ENCODE results near the gene TRAF4.
"Not testable (repeated sequence)": the region's sequence is repeated elsewhere in the genome, so short reads cannot be mapped to it uniquely, and the experiment has no call there.

Gene TRAF4

GRCh38 chr17:28734712-28735241 is 9.0 kb upstream of the TRAF4 start:
- no peak for DNase-seq

DNA sequence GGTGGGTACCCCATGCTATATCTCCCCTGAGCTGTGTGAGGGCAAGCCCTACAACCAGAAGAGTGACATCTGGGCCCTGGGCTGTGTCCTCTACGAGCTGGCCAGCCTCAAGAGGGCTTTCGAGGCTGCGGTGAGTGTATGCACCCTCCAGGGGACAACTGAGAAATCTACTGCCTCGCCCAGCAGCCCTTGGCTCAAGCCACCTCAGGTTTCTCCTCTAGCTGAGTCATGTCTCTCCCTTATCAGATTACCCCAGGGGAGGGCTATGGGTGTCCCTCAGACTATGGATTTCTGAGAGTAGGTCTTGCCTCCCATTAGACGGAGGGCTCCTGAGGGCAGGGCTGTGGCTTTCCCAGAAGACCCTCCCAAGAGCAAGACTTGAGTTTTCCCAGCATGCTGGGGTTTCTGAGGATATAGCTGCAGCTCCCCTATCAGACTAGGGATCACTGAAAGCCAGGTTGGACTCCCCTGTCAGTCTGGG is 8.5 kb upstream of the TRAF4 start:
- no peak for DNase-seq

DNA sequence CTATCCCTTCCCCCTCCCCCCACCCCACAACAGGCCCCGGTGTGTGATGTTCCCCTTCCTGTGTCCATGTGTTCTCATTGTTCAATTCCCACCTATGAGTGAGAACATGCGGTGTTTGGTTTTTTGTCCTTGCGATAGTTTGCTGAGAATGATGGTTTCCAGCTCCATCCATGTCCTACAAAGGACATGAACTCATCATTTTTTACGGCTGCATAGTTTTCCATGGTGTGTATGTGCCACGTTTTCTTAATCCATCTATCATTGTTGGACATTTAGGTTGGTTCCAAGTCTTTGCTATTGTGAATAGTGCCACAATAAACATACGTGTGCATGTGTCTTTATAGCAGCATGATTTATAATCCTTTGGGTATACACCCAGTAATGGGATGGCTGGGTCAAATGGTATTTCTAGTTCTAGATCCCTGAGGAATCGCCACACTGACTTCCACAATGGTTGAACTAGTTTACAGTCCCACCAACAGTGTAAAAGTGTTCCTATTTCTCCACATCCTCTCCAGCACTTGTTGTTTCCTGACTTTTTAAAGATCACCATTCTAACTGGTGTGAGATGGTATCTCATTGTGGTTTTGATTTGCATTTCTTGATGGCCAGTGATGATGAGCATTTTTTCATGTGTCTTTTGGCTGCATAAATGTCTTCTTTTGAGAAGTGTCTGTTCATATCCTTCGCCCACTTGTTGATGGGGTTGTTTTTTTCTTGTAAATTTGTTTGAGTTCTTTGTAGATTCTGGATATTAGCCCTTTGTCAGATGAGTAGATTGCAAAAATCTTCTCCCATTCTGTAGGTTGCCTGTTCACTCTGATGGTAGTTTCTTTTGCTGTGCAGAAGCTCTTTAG is 7.7 kb upstream of the TRAF4 start:
- DNase-seq = not testable (repeated sequence)

DNA sequence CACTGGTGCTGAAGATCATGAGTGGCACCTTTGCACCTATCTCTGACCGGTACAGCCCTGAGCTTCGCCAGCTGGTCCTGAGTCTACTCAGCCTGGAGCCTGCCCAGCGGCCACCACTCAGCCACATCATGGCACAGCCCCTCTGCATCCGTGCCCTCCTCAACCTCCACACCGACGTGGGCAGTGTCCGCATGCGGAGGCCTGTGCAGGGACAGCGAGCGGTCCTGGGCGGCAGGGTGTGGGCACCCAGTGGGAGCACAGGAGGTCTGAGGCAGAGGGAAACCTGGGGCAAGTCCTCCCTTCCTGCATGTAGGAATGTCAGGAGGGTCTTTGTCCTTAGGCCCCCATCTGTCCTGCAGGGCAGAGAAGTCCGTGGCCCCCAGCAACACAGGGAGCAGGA is 6.5 kb upstream of the TRAF4 start:
- DNase-seq = no peak

DNA sequence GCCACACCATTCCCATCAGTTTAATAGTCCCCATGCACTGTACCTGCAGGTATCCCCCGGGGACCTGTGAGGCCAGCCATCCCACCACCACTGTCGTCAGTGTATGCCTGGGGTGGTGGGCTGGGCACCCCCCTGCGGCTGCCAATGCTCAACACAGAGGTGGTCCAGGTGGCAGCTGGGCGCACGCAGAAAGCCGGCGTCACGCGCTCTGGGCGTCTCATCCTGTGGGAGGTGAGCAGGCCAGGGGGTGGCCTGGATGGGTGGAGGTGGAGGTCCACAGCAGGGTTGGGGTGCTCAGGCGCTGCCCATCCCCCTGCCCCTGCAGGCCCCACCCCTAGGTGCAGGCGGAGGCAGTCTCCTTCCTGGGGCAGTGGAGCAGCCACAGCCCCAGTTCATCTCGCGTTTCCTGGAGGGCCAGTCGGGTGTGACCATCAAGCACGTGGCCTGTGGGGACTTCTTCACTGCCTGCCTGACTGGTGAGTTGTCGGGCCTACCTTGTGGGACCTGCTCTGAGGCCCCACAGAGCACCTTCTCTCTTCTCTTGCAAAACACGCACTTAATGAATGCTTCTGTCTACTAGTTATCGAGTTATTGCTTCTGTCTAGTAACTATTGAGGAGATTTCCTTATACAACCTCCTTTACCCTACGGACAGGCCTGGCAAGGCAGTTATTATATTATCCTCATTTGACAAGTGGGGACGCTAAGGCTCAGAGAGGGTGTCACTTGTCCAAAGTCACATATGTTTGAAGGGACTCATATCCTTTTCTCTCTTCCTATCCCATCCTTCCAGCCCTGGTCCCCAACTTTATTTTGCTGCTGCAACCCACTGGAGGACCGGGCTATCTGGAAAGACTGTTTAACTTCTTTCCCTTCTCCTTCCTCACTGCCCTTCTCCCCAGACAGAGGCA is 5.8 kb upstream of the TRAF4 start:
- no peak for DNase-seq

DNA sequence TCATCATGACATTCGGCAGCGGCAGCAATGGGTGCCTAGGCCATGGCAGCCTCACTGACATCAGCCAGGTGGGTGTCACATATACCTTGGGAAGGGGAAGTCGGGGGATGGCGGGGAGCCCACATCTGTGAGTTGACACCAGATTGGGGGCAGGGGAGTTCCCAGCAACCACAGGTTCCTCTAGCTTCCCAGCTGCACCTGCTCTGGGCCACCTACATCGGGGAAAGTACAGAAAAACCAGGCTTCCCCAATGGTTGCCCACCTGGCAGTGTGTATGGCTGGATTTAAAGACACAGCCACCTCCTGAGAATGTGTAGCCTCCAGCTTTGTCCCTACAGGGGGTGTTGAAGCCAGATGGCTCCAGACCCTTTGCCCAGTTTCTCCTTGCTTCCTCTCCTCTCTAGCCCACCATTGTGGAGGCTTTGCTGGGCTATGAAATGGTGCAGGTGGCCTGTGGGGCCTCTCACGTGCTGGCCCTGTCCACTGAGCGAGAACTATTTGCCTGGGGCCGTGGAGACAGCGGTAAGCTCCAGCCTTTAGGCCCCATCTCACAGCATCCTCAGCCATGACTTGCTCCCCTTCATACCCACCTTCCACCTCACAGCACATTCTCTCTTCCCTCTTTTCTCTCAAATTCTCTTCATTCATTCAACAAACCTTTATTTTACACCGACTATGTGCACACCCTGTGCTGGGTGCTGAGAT is 5.0 kb upstream of the TRAF4 start:
- DNase-seq = no peak

DNA sequence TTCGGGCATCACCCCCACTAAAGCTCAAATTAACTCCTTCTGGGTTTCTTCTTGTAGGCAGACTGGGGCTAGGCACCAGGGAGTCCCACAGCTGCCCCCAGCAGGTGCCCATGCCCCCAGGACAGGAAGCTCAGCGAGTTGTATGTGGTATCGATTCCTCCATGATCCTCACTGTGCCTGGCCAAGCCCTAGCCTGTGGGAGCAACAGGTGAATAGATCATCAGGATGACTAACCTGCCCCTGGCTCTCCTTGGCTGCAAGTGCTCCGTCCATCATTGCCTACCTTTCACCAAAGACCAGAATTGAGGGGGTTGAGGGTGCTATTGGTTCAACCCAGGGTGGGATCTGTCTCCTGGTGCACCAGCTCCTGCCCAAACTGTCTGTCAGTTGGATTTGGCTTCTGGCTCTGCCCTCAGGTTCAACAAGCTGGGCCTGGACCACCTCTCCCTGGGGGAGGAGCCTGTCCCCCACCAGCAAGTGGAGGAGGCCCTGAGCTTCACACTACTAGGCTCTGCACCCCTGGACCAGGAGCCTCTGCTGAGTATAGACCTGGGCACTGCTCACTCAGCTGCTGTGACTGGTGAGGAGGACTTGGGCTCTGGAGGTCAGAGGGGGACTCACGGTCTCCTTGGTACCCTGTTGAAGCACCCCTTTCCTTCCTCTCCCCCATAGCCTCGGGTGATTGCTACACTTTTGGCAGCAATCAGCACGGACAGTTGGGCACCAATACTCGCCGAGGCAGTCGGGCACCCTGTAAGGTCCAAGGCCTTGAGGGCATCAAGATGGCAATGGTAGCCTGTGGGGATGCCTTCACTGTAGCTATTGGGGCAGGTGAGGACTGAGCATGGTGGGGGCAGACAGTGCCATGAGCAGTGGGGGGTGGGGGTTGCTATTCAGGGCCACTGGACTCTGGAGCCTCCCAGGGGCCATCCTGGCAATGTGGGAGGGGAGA is 3.1 kb upstream of the TRAF4 start:
- DNase-seq = no peak

DNA sequence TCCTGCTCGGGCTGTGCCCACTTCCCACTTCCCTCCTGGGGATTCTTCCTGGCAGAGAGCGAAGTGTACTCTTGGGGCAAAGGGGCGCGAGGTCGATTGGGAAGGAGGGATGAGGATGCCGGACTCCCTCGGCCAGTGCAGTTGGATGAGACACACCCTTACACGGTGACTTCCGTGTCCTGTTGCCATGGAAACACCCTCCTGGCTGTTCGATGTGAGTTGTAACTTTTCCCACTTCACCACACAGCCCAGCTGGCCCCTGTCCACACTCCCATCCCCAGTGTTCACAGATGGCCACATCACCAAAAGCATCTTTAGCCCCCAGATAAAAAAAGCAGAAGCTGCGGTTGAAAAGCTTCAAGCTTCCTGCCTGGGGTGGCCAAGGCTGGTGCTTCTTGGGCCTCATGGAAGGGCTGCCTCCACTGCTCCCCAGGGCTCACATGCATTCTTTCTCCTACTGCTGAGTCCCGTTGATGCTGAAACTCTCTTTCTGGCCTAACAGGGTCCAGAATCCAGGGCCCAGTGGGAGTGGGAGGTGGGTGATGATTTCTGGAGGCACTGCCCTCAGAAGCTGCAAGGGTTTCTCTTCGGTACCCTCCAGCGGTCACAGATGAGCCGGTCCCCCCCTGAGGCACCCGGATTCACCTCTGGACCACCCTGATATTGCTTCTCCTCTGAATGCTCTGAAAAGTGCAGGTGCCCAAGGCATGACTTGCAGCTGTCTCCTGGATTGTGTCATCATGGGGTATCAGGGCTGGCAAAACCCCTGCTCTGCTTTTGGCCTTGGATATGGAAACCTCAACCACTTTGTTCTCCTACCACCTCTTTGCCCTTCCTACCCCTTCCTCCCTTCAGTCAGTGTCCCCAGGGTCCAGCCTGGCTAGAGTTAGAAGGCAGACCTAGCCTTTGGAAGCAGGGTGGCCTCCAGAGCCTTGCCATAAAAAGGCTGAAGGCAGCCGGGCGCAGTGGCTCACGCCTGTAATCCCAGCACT is 2.2 kb upstream of the TRAF4 start:
- DNase-seq = peak; percentile 99

DNA sequence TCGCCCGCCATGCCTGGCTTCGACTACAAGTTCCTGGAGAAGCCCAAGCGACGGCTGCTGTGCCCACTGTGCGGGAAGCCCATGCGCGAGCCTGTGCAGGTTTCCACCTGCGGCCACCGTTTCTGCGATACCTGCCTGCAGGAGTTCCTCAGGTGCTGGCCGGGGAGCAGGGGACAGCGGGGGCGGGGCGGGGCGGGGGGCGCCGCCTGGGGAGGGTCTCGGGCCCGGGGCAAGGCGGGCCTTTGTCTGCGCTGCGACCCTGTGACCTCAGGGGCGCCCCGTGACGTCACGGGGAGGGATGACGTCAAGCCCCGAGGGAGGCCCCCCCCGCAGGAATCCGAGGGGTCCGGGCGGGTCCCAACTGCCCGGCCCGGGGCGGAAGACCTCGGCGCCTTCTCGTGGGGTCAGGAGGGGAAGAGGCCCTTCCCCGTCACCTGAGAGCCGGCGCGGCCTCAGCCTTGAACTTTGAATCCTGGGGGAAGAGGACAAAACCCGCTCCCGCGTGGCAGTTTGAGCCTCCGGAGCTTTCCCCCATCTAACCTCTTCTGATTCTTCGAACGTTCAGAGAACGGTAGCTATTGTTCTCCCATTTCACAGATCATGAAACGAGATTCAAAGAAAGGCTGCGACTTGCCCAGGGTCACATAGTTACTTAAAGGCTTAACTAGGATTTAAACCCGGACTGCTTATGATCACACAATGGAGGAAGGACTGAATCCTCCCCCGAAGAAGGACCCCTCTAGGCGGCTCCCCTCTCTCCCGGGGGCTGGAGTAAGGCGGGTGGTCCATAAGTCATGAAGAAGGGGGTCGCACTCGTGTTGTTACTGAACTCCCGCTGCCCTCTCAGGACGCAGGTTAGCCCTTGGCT is 527 bp downstream of the TRAF4 start:
- DNase-seq = no peak

GRCh38 chr17:28744972-28745785 is 1.4 kb downstream of the TRAF4 start:
- no peak for DNase-seq

DNA sequence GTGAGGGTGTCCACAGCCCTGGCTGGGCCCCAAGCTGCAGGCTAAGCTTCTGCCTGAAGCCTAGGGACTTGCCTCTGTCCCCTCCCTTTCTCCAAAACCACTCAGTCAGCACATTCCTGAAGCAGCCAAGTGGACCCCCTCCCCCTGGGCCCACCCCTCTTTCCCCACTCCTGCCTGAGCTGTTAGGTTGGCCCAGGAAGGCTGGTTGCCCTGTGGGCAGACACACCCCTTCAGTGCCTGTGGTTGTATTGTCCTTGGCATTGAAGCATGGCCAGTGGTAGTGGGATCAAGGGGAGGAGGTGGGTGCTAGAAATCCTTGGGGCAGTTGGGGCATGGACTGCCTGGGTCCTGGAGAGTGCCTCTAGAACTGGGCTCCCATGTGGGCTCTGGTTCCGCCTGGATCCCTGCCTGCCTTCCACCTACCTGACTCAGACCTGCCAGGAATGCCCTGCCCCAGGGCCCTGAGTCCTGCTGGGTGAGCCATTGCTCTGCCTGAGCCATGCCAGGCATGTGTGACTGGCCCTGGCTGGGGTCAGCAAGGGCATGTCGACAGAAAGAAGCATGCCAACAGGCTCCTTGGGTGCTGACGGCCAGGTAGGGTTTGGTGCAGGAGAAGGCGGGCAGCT is 2.1 kb downstream of the TRAF4 start:
- DNase-seq = no peak

DNA sequence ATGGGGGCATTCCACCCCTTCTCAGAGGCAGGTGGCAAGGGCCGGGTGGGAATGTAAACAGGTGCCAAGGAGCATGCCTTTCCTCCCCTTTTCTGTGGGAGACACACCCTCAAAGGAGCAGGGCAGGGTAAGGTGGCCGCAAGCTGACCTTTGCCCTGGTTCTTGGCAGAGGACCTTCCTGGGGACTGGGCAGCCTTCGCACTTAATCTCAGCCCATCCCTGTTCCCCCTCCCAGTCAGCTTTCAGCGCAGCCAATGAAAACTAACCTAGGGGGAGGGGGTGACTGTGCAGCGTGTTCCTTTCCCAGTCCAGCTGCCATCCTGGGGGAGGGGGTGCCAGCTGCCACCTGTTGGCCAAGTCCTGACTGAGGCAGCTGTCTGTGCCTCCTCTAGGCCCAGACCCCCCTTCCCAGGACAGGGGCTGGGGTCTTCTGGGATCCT is 2.8 kb downstream of the TRAF4 start:
- DNase-seq = no peak

- no peak for DNase-seq
Observed at GRCh38 chr17:28747051-28747691, 3.4 kb downstream of the TRAF4 start.

- DNase-seq = no peak
Observed at GRCh38 chr17:28747801-28748750, 4.3 kb downstream of the TRAF4 start.

DNA sequence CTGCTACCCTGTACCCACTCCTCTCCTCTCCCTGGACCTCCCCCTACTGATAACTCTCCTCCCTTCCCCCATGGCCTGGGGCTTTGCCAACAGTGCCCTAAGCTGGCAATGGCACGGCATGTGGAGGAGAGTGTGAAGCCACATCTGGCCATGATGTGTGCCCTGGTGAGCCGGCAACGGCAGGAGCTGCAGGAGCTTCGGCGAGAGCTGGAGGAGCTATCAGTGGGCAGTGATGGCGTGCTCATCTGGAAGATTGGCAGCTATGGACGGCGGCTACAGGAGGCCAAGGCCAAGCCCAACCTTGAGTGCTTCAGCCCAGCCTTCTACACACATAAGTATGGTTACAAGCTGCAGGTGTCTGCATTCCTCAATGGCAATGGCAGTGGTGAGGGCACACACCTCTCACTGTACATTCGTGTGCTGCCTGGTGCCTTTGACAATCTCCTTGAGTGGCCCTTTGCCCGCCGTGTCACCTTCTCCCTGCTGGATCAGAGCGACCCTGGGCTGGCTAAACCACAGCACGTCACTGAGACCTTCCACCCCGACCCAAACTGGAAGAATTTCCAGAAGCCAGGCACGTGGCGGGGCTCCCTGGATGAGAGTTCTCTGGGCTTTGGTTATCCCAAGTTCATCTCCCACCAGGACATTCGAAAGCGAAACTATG is 5.2 kb downstream of the TRAF4 start:
- no peak for DNase-seq
